Upper lobe of left lung (tissue), 6 donors: Measurements from ENCODE around the gene LIPC. TPM values are rescaled to one million over a fixed set of nuclear protein-coding genes. Genes with fewer than 3 reads are reported as not detected.
A peak's percentile ranks its signal among the peaks of the same experiment; 100 is the strongest.

Experiments
- ATAC-seq, 2 donors: fragments of 200-7000 bp; cut with Tn5 transposase; one replicate each; pipeline ENCODE4 v1.9.1; 2022; ENCODE audit warnings: mild to moderate bottlenecking in 2 of 2, moderate library complexity in 2 of 2; ENCODE audit not compliant: low FRiP score in 2 of 2
- DNase-seq, 2 donors: peaks; one replicate each; pipeline ENCODE4 v3.0.0-alpha.2; 2019 to 2020
- H3K27ac ChIP-seq, 4 donors: fragments of 200-600 bp; sonication (generic); one replicate each; pipeline ENCODE4 v1.5.1; 2016 to 2019
- H3K27me3 ChIP-seq, 4 donors: fragments of 200-600 bp; sonication (generic); one replicate each; pipeline ENCODE4 v1.5.1; 2017 to 2019
- H3K36me3 ChIP-seq, 4 donors: fragments of 200-600 bp; sonication (generic); one replicate each; pipeline ENCODE4 v1.5.1; 2016 to 2019
- H3K4me1 ChIP-seq, 4 donors: fragments of 200-600 bp; sonication (generic); one replicate each; pipeline ENCODE4 v1.5.1; 2018 to 2019
- H3K4me3 ChIP-seq, 4 donors: fragments of 200-600 bp; sonication (generic); one replicate each; pipeline ENCODE4 v1.5.1; 2017 to 2019; ENCODE audit warnings: mild to moderate bottlenecking in 2 of 4, moderate library complexity in 1 of 4
- H3K9me3 ChIP-seq, 4 donors: fragments of 200-600 bp; sonication (generic); one replicate each; pipeline ENCODE4 v1.5.1; 2018 to 2019
- EP300 ChIP-seq, 4 donors: sonication (generic); formaldehyde crosslinking; IDR thresholded peaks; one replicate each; pipeline ENCODE4 v1.5.1; 2017; ENCODE audit warnings: antibody characterized with exemption in 4 of 4, control low read depth in 2 of 4
- POLR2A ChIP-seq, 4 donors: fragments of 450-650 bp; IDR thresholded peaks; one replicate each; pipeline ENCODE4 v1.5.1; 2016 to 2017; ENCODE audit warnings: antibody characterized with exemption in 4 of 4, mild to moderate bottlenecking in 2 of 4
- POLR2AphosphoS5 ChIP-seq, 2 donors: sonication (generic); formaldehyde crosslinking; IDR thresholded peaks; one replicate each; pipeline ENCODE4 v1.5.1; 2017; ENCODE audit warnings: antibody characterized with exemption in 2 of 2
- WGBS, 2 donors: methylation state at CpG; one replicate each; pipeline ENCODE4 v1.1.5; 2017 to 2018; 5-methylcytosine and 5-hydroxymethylcytosine counted together
- total RNA-seq, 6 donors: library from RNA; depleted of rRNA in 4 of 6; stranded (reverse); fragments of >200 nt in 4 of 6; gene quantifications; one replicate each; pipeline versions ENCODE4 v1.1.0 to v1.2.1, GENCODE V29; 2016 to 2021
- TF ChIP-seq, protein P1 (sequence below), 6 experiments: fragments of 450-650 bp in 4 of 6; fragments of 200-600 bp in 2 of 6; sonication (generic) in 2 of 6; IDR thresholded peaks; one replicate each; pipeline ENCODE4 v1.5.1; 2016 to 2019; ENCODE audit warnings: antibody characterized with exemption in 6 of 6
- donor health status: DM: no; HTN: no; CAD: no; lungs with moderate emphysema.
- donor health status: DM: no; HTN: yes; CAD: no; lungs with severe emphysema.

Gene LIPC
- total RNA-seq, 6 donors from 2014 or later = 0.40 to 0.89 (median 0.75) TPM; not detected in 2

DNA sequence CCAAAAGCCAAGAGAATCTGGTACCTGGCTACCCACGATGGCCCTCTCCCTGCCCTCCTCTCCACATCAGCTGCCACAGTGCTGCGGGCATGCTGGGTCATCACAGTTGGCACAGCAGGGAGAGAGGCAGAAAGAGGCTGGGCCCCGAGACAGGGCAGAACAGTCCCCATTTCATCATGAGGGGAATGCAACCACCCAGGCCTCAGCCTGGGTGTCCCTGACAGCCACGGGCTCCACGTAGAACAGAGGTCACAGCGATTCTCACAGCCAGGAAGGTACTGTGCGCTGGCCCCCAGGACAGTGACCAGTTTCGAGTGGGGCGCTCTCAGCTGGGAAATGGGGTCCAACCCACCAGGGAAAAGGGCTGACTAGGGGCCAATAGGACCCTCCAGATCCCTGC lies 6.3 kb downstream of the LIPC start:
- ATAC-seq = no peak
- WGBS, 2 donors = 97 to 100% methylated on average over 6 to 9 of the region's 9 CpGs
- Histone ChIP-seq H3K4me1 (peaks cover 8 to 44% (median 27%) of the 10 kb centered on the region in 4 donors), H3K27ac (no peak overlapping the region), H3K9me3 (no peaks in the 10 kb centered on the region), H3K27me3 (no peaks in the 10 kb centered on the region), H3K36me3 (no peaks in the 10 kb centered on the region), H3K4me3 (no peak overlapping the region)
- no peak for DNase-seq
- TF ChIP-seq EP300 (IDR thresholded peaks at IDR 0.05) = no peak
- TF ChIP-seq POLR2AphosphoS5 (IDR thresholded peaks at IDR 0.05) = no peak
- TF ChIP-seq, protein P1, sequence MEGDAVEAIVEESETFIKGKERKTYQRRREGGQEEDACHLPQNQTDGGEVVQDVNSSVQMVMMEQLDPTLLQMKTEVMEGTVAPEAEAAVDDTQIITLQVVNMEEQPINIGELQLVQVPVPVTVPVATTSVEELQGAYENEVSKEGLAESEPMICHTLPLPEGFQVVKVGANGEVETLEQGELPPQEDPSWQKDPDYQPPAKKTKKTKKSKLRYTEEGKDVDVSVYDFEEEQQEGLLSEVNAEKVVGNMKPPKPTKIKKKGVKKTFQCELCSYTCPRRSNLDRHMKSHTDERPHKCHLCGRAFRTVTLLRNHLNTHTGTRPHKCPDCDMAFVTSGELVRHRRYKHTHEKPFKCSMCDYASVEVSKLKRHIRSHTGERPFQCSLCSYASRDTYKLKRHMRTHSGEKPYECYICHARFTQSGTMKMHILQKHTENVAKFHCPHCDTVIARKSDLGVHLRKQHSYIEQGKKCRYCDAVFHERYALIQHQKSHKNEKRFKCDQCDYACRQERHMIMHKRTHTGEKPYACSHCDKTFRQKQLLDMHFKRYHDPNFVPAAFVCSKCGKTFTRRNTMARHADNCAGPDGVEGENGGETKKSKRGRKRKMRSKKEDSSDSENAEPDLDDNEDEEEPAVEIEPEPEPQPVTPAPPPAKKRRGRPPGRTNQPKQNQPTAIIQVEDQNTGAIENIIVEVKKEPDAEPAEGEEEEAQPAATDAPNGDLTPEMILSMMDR (IDR thresholded peaks at IDR 0.05) = no peak
- TF ChIP-seq POLR2A (IDR thresholded peaks at IDR 0.05) = no peak

DNA sequence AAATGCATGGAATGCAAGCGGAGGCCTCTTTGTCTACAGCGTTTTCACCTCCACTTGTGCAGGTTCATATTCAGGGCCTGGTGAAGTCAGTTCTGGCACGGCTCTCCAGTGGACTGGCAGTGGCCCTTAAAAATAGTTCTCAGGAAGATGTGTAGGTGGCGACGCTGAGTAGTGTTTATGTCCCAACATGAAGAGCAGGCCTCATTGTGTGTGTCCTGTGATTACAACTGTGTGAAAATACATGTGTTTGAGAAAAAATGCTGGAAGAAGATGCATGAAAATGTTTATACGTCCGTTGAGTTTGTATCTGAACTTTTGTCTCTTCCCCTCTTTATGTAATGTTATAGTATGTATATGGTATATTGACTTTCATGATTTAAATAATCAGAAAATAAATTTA lies 7.2 kb downstream of the LIPC start:
- 57 to 63% methylated on average over 7 of the region's 7 CpGs for WGBS, 2 donors
- Histone ChIP-seq H3K4me1 (peaks cover 8 to 37% (median 27%) of the 10 kb centered on the region in 4 donors), H3K4me3 (no peak overlapping the region), H3K36me3 (no peaks in the 10 kb centered on the region), H3K27me3 (no peaks in the 10 kb centered on the region), H3K9me3 (no peaks in the 10 kb centered on the region), H3K27ac (peak overlapping the region in 1 of 4 donors; percentile 69)
- peak in 1 of 2 donors; percentile 65 for DNase-seq
- ATAC-seq = peak; percentile 29 to 36
- TF ChIP-seq POLR2A (IDR thresholded peaks at IDR 0.05) = no peak
- TF ChIP-seq, protein P1 (IDR thresholded peaks at IDR 0.05) = peak in 2 of 6 experiments; percentile 20 to 22

DNA sequence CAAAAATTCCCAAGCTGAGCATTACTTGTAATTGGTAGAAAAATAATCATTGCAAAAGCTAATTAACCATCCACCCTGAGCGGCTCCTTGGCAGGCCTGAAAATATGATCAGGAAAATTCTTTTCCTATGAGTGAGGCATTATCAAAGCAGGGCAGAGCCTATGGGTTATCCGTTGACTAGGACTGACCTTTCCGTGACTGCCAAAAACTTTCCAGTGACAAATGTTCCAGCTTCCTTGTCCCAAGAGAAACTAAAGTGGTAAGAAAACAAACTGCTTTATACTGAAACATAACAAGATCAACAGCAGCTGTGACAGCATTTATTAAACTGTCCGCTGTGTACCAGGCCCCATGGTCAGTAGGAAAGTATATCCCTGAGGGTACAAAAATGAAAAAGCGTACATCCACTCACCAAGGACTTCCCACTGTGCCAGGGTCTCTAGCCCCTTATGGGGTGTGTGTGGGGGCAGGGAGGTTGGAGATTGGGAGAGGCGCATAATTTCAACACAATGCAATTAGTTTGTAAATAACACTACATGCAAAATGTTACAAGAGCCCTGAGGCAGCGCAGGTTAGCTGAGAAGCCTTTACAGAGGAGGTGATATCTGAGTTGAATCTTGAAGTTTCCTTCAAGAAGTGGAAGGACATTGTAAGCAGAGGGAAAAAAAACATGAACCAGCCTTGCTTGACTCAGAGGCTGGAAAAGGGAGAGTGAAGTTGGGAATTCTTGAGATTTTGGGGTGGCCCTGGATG lies 8.5 kb downstream of the LIPC start:
- WGBS, 2 donors = 56 to 61% methylated on average over 7 of the region's 7 CpGs
- Histone ChIP-seq H3K36me3 (no peaks in the 10 kb centered on the region), H3K27me3 (no peaks in the 10 kb centered on the region), H3K4me1 (peaks cover 8 to 32% (median 23%) of the 10 kb centered on the region in 4 donors), H3K9me3 (no peaks in the 10 kb centered on the region), H3K4me3 (no peak overlapping the region), H3K27ac (peak overlapping the region; percentile 50 to 76 (median 69))
- peak; percentile 63 to 66 for ATAC-seq
- TF ChIP-seq, protein P1 (IDR thresholded peaks at IDR 0.05) = no peak
- peak in 1 of 4 donors; percentile 75 for TF ChIP-seq EP300 (IDR thresholded peaks at IDR 0.05)
- TF ChIP-seq POLR2A (IDR thresholded peaks at IDR 0.05) = no peak
- peak in 1 of 2 donors; percentile 16 for TF ChIP-seq POLR2AphosphoS5 (IDR thresholded peaks at IDR 0.05)
- peak in 1 of 2 donors; percentile 64 for DNase-seq

DNA sequence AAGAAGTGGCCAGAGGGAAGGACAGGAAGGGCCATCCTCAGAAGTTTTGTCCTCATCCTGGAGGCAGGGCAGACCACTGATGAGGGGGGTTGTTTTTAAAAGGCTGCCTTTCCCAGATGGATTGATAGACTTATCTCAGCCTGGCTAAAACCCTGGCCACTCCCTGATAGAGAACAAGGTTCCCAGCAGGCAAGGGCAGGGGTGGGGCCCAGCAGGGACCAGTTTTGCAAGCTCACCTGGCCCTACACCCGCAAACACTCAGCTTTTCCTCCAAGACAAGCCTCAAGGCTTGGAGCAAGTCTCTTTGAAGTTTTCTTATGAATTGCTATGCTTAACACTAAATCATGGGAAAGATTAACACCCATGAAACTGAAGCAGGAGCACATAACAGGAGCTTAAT lies 9.1 kb downstream of the LIPC start:
- Histone ChIP-seq H3K4me1 (peaks cover 8 to 32% (median 23%) of the 10 kb centered on the region in 4 donors), H3K36me3 (no peaks in the 10 kb centered on the region), H3K27me3 (no peaks in the 10 kb centered on the region), H3K4me3 (no peak overlapping the region), H3K27ac (peak overlapping the region; percentile 50 to 76 (median 69)), H3K9me3 (no peaks in the 10 kb centered on the region)
- DNase-seq = peak in 1 of 2 donors; percentile 87
- peak; percentile 15 to 76 for ATAC-seq
- WGBS, 2 donors = 64 to 76% methylated on average over 1 of the region's 1 CpG
- TF ChIP-seq EP300 (IDR thresholded peaks at IDR 0.05) (no peak), POLR2AphosphoS5 (IDR thresholded peaks at IDR 0.05) (no peak)
- TF ChIP-seq, protein P1 (IDR thresholded peaks at IDR 0.05) = no peak
